ENCODE measurements around the gene RNF222.

- TF ChIP-seq, protein P1, sequence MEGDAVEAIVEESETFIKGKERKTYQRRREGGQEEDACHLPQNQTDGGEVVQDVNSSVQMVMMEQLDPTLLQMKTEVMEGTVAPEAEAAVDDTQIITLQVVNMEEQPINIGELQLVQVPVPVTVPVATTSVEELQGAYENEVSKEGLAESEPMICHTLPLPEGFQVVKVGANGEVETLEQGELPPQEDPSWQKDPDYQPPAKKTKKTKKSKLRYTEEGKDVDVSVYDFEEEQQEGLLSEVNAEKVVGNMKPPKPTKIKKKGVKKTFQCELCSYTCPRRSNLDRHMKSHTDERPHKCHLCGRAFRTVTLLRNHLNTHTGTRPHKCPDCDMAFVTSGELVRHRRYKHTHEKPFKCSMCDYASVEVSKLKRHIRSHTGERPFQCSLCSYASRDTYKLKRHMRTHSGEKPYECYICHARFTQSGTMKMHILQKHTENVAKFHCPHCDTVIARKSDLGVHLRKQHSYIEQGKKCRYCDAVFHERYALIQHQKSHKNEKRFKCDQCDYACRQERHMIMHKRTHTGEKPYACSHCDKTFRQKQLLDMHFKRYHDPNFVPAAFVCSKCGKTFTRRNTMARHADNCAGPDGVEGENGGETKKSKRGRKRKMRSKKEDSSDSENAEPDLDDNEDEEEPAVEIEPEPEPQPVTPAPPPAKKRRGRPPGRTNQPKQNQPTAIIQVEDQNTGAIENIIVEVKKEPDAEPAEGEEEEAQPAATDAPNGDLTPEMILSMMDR (conservative IDR thresholded peaks at IDR 0.05; ENCODE audit: low read depth in 2 of 2), result no peak
- no peak for TF ChIP-seq REST (IDR thresholded peaks at IDR 0.05; ENCODE audit: unreplicated experiment)
- TF ChIP-seq EZH2 (IDR thresholded peaks at IDR 0.05; ENCODE audit: low read depth, unreplicated experiment), result no peak
- no peak for TF ChIP-seq CREB1 (CRISPR knock-in tag; IDR thresholded peaks at IDR 0.05; ENCODE audit: low read depth)
Measured at GRCh38 chr17:8360260-8360659, 37.4 kb downstream of the RNF222 start.

All from GM23338 (cell line).